22Rv1 (cell line): Measurements from ENCODE around the gene MRFAP1.

ENCODE experiments used
- CTCF ChIP-seq: fragments of 450-650 bp; IDR thresholded peaks from 2 replicates; pipeline ENCODE4 v1.5.1; 2017; ENCODE audit warnings: mild to moderate bottlenecking
- ZFX ChIP-seq: fragments of 450-650 bp; IDR thresholded peaks from 2 replicates; pipeline ENCODE4 v1.6.1; 2017; ENCODE audit warnings: antibody characterized with exemption, borderline replicate concordance

- TF ChIP-seq CTCF (no peak), ZFX (no peak)
Observed at GRCh38 chr4:6649216-6649615, 8.7 kb downstream of the MRFAP1 start.
